Thoracic aorta (tissue), 2 donors: ENCODE data around the gene CFAP43. TPM values are rescaled to one million over a fixed set of nuclear protein-coding genes. Genes with fewer than 3 reads are reported as not detected.

Experiments used
- ATAC-seq: fragments of 150-250 bp; one replicate; pipeline ENCODE4 v1.8.0; 2017; ENCODE audit warnings: low read depth; ENCODE audit not compliant: insufficient number of reproducible peaks, low FRiP score
- DNase-seq: peaks from one replicate; pipeline ENCODE4 v3.0.0-alpha.2; 2020; ENCODE audit warnings: low spot score
- H3K27ac ChIP-seq, 2 donors: fragments of 200-600 bp; sonication (generic); 1 replicate in 1 of 2; 2 replicates in 1 of 2; pipeline ENCODE4 v1.5.1; 2016; ENCODE audit warnings: mild to moderate bottlenecking in 2 of 2, moderate library complexity in 2 of 2
- H3K27me3 ChIP-seq: fragments of 200-600 bp; sonication (generic); replicated peaks from 2 replicates; pipeline ENCODE4 v1.6.0; 2016; ENCODE audit warnings: mild to moderate bottlenecking; ENCODE audit not compliant: insufficient read depth
- H3K36me3 ChIP-seq: fragments of 200-600 bp; sonication (generic); one replicate; pipeline ENCODE4 v1.5.1; 2016
- H3K4me1 ChIP-seq, 2 donors: fragments of 200-600 bp; sonication (generic); 1 replicate in 1 of 2; 2 replicates in 1 of 2; pipeline versions ENCODE4 v1.5.1 to v1.6.0; 2016; ENCODE audit warnings: low read depth in 2 of 2, mild to moderate bottlenecking in 1 of 2; ENCODE audit not compliant: control insufficient read depth in 1 of 2
- H3K4me3 ChIP-seq: fragments of 200-600 bp; sonication (generic); 2 replicates; pipeline ENCODE4 v1.5.1; 2016; ENCODE audit warnings: mild to moderate bottlenecking
- H3K9me3 ChIP-seq: fragments of 200-600 bp; sonication (generic); 2 replicates; pipeline ENCODE4 v1.5.1; 2016
- total RNA-seq, 2 donors: library from RNA; depleted of rRNA; stranded (reverse); fragments of >200 nt; gene quantifications; one replicate each; pipeline versions ENCODE4 v1.1.0 to v1.2.3, GENCODE V29; 2016
- TF ChIP-seq, protein P1 (sequence below): fragments of 200-600 bp; sonication (generic); IDR thresholded peaks from one replicate; pipeline ENCODE4 v1.5.1; 2019; ENCODE audit warnings: antibody characterized with exemption

CFAP43 gene
- total RNA-seq, 2 donors from 2014 or later: 0.85 TPM; not detected in 1

DNA sequence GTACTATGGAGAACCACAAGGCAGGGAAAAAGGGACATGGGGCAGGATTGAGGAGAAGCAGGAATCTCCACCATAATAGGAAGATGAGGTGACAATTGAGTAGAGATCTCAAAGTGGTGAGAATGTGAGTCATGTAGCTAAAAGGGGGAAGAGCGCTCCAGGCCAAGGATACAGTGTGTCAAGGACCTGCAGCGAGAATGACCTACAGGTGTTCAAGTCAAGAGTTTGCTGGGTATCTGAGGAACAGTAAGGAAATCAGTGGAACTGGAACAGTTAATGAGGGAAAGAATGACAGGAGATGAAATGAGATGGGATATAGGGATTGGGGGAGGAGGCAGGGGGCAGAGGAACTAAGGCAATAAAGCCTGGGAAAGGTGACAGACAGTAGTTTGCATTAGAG lies 76.6 kb downstream of the CFAP43 start:
- TF ChIP-seq, protein P1, sequence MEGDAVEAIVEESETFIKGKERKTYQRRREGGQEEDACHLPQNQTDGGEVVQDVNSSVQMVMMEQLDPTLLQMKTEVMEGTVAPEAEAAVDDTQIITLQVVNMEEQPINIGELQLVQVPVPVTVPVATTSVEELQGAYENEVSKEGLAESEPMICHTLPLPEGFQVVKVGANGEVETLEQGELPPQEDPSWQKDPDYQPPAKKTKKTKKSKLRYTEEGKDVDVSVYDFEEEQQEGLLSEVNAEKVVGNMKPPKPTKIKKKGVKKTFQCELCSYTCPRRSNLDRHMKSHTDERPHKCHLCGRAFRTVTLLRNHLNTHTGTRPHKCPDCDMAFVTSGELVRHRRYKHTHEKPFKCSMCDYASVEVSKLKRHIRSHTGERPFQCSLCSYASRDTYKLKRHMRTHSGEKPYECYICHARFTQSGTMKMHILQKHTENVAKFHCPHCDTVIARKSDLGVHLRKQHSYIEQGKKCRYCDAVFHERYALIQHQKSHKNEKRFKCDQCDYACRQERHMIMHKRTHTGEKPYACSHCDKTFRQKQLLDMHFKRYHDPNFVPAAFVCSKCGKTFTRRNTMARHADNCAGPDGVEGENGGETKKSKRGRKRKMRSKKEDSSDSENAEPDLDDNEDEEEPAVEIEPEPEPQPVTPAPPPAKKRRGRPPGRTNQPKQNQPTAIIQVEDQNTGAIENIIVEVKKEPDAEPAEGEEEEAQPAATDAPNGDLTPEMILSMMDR: no peak
- H3K27ac ChIP-seq: no peak overlapping the region

DNA sequence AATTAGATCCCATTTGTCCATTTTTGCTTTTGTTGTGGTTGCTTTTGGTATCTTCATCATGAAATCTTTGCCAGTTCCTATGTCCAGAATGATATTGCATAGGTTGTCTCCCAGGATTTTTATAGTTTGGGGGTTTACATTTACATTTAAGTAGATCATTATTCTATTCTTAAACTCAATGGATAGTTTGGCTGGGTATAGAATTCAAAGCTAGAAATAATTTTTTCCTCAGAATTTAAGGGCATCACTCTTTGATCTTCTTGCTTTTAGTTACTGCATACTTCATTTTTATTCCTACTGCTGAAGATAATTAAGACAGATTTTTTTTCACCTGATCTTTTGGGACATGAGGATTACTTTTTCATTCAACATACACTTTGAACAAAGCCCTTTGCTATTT lies 80.4 kb downstream of the CFAP43 start:
- Histone ChIP-seq H3K4me3 (no peak overlapping the region), H3K27me3 (no peaks in the 10 kb centered on the region), H3K27ac (no peak overlapping the region), H3K36me3 (no peaks in the 10 kb centered on the region), H3K4me1 (no peaks in the 10 kb centered on the region), H3K9me3 (peaks cover 10% of the 10 kb centered on the region)
- DNase-seq (no peak), ATAC-seq (no peak)
- TF ChIP-seq, protein P1: no peak

More for the DNA sequence above, 76.6 kb downstream of the CFAP43 start:
- H3K9me3 ChIP-seq: peaks cover 10% of the 10 kb centered on the region
- no peaks in the 10 kb centered on the region for H3K36me3 ChIP-seq
- no peaks in the 10 kb centered on the region for H3K4me1 ChIP-seq
- no peaks in the 10 kb centered on the region for H3K27me3 ChIP-seq
- DNase-seq (no peak), ATAC-seq (no peak)
- H3K4me3 ChIP-seq: no peak overlapping the region

DNA sequence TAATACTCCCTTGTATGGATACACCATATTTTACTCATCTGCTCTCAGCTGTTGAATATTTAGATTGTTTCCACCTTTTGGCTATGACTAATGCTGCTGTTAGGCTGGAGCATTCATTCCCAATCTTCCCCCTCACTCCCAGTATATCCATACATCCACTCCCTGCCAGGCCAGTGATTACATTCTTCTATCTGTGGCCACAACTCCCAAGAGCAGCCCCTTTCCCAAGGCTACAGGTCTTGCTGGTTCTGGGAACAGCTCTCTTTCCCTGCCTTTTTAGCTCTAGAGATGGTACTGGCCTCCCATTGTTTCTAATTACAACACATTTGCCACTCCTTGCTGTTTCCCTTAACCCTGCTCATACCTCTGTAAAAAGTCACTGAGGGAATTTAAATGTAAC lies 82.0 kb downstream of the CFAP43 start:
- TF ChIP-seq, protein P1: no peak
- H3K27ac ChIP-seq: no peak overlapping the region
- H3K27me3 ChIP-seq: no peaks in the 10 kb centered on the region
- H3K4me1 ChIP-seq: no peaks in the 10 kb centered on the region
- no peak overlapping the region for H3K4me3 ChIP-seq
- H3K36me3 ChIP-seq: no peaks in the 10 kb centered on the region
- ATAC-seq: no peak
- no peak for DNase-seq
- H3K9me3 ChIP-seq: peaks cover 10% of the 10 kb centered on the region

DNA sequence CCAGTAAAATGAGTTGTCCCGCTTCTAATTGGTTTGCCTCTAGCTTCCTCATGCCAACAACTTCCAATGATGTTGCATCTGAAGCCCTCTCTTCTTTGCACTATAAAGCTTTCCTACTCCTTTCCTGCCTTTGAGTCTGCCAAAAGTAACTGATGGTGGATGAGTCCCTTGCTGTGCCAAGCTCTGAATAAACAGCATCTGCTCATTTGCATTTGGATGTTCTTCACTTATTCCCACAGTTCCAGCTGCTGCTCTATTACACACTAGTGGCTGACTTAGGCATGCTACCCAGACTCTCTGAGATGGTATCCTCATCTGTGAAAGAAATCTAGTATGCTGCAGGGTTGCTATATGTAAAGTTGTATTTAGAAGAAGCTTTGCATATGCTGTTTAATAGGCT lies 85.3 kb downstream of the CFAP43 start:
- Histone ChIP-seq H3K9me3 (peaks cover 2% of the 10 kb centered on the region), H3K27me3 (no peaks in the 10 kb centered on the region), H3K4me3 (no peak overlapping the region), H3K36me3 (no peaks in the 10 kb centered on the region), H3K27ac (no peak overlapping the region), H3K4me1 (no peaks in the 10 kb centered on the region)
- DNase-seq: no peak
- TF ChIP-seq, protein P1: no peak
- no peak for ATAC-seq

DNA sequence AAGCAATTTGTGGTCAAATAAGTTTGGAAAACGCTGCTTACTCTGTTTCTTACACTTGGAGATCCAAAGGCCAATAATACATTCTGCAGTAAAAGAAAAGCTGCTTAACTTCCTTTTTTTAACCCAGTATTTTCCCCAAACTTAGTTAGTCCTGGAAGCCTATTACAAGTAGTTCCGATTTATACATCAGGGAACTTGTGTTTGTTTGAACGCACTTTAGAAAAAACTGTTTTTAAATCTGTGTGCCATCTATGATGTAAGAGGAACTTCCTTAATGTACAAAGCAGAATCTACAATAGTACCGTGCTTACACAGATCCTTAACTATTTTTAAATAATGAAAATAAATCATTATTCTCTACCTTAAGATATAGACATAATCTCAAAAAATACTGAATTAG lies 87.2 kb downstream of the CFAP43 start:
- Histone ChIP-seq H3K36me3 (no peaks in the 10 kb centered on the region), H3K27me3 (no peaks in the 10 kb centered on the region), H3K9me3 (no peaks in the 10 kb centered on the region), H3K4me3 (no peak overlapping the region), H3K27ac (no peak overlapping the region), H3K4me1 (no peaks in the 10 kb centered on the region)
- no peak for ATAC-seq
- TF ChIP-seq, protein P1: no peak
- DNase-seq: no peak
